ENCODE data around the gene IFNA5. TPM values are rescaled to one million over a fixed set of nuclear protein-coding genes. Genes with fewer than 3 reads are reported as not detected.

The IFNA5 gene
- total RNA-seq, 4 donors from 2014 or later: 0.91 TPM; not detected in 3

DNA sequence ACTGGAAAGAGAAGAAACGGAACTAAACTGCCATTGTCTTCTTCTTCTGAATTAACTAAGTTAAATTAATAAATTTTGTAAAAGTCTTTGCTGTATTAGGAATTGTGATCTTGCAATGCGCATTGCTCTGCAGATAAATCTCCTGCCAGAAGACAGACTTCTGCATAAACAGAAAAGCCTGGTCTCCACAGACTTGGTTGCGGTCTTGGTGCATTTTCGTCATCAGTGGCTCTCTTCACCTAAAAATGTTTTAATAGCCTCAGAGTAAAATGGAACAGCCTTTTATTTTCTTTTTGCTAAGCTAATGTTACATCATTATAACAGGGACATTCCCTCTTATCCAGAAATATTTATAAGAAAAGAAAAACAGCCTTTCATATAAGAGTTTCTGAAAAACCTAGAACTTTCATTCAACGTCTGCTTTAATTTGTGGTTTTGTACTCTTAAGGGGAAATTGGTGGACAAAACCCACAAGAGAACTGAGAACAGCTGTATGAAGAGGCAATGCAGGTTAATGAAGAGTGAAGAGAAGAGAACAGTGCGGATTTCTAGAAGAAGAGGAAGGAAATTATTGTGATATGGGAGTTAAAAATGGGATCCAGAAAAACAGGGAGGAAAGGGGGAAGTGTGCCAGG is 10.1 kb downstream of the IFNA5 start:
- DNase-seq: no peak
- no peaks in the 10 kb centered on the region for H3K9me3 ChIP-seq
- intact Hi-C loops (cut with DNase I; ENCODE audit: low total_unique reads): no loop called here
- H3K27me3 ChIP-seq: no peaks in the 10 kb centered on the region
- H3K27ac ChIP-seq: no peak overlapping the region
- TF ChIP-seq, protein P1, sequence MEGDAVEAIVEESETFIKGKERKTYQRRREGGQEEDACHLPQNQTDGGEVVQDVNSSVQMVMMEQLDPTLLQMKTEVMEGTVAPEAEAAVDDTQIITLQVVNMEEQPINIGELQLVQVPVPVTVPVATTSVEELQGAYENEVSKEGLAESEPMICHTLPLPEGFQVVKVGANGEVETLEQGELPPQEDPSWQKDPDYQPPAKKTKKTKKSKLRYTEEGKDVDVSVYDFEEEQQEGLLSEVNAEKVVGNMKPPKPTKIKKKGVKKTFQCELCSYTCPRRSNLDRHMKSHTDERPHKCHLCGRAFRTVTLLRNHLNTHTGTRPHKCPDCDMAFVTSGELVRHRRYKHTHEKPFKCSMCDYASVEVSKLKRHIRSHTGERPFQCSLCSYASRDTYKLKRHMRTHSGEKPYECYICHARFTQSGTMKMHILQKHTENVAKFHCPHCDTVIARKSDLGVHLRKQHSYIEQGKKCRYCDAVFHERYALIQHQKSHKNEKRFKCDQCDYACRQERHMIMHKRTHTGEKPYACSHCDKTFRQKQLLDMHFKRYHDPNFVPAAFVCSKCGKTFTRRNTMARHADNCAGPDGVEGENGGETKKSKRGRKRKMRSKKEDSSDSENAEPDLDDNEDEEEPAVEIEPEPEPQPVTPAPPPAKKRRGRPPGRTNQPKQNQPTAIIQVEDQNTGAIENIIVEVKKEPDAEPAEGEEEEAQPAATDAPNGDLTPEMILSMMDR (IDR thresholded peaks at IDR 0.05): no peak
- TF ChIP-seq POLR2A (IDR thresholded peaks at IDR 0.05): no peak
- H3K4me3 ChIP-seq: no peak overlapping the region
- H3K4me1 ChIP-seq: no peaks in the 10 kb centered on the region
- no peaks in the 10 kb centered on the region for H3K36me3 ChIP-seq

DNA sequence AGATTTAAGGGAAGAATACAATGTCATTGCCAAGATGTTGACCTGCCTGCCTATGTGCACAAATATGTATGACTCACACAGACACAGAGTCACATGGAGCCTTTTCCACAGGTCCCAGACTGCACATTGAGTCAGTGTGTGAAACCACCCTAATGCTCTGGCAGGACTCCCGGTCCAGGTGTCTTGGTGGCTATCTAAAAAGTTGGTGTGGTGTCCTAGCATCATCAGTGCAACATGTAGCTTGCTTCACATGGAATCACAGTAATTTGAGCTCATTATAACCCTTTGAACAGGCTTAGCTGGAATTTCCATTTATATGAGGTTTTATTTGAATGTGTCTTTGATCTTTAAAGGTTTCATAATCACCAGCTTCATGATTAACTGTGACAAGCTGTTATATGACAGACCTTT is 10.7 kb downstream of the IFNA5 start:
- DNase-seq: no peak
- intact Hi-C loops (cut with DNase I; ENCODE audit: low total_unique reads): no loop called here
- no peak overlapping the region for H3K27ac ChIP-seq
- no peaks in the 10 kb centered on the region for H3K27me3 ChIP-seq
- H3K4me3 ChIP-seq: no peak overlapping the region
- no peaks in the 10 kb centered on the region for H3K36me3 ChIP-seq
- H3K4me1 ChIP-seq: no peaks in the 10 kb centered on the region
- TF ChIP-seq, protein P1 (IDR thresholded peaks at IDR 0.05): no peak
- TF ChIP-seq POLR2A (IDR thresholded peaks at IDR 0.05): no peak
- no peaks in the 10 kb centered on the region for H3K9me3 ChIP-seq

DNA sequence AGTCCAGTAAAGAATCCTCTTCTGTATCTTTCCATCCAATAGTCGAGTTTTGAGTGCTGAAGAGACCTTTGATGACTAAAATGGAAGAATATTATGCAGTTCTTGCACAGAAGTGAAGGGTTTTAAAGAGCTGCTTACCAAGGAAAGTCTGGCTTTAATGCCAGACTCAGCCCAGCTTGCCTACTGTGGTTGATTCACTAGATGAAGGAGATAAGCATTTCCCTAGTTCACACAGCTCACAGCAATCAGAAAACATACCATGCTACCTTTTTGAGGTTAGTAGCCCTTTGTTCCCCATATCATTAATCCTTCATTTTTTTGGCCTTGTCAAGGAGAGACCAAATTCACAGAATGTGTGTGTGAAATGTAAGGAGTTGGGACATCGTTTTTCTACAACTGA is 15.3 kb downstream of the IFNA5 start:
- no peak overlapping the region for H3K4me3 ChIP-seq
- H3K9me3 ChIP-seq: no peaks in the 10 kb centered on the region
- intact Hi-C loops (cut with DNase I; ENCODE audit: low total_unique reads): no loop called here
- no peak for TF ChIP-seq POLR2A (IDR thresholded peaks at IDR 0.05)
- TF ChIP-seq, protein P1 (IDR thresholded peaks at IDR 0.05): no peak
- no peaks in the 10 kb centered on the region for H3K4me1 ChIP-seq
- H3K36me3 ChIP-seq: no peaks in the 10 kb centered on the region
- no peak overlapping the region for H3K27ac ChIP-seq
- no peak for DNase-seq
- no peaks in the 10 kb centered on the region for H3K27me3 ChIP-seq

DNA sequence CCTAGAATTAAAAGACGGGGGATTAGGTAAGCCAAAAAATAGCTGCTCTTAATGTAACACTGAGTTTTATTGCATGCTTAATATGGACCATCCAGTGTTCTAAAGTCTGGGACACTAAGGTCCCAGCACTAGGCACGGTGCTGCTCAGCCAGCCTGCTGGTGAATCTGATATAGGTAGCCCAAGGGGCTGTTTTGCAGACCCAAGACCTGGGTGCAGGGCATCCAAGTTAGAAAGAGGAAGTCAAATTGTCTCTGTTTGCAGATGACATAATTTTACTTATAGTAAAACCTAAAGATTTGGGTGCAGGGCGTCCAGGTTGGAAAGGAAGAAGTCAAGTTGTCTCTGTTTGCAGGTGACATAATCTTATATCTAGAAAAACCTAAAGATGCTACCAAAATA is 17.8 kb downstream of the IFNA5 start:
- Histone ChIP-seq H3K4me3 (no peak overlapping the region), H3K27ac (no peak overlapping the region), H3K9me3 (no peaks in the 10 kb centered on the region), H3K4me1 (no peaks in the 10 kb centered on the region), H3K36me3 (no peaks in the 10 kb centered on the region), H3K27me3 (no peaks in the 10 kb centered on the region)
- intact Hi-C loops (cut with DNase I; ENCODE audit: low total_unique reads): no loop called here
- TF ChIP-seq, protein P1 (IDR thresholded peaks at IDR 0.05): no peak
- no peak for TF ChIP-seq POLR2A (IDR thresholded peaks at IDR 0.05)
- DNase-seq: no peak

DNA sequence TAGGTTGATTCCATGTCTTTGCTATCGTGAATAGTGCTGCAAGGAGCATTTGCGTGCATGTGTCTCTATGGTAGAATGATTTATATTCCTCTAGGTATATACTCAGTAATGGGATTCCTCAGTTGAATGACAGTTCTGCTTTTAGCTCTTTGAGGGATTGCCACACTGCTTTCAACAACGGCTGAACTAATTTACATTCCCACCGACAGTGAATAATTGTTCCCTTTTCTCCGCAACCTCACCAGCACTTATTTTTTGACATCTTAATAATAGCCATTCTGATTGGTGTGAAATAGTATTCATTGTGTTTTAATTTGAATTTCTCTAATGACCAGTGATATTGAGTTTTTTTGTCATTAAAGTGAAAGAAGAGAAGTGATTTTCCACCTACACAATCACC is 18.5 kb downstream of the IFNA5 start:
- Histone ChIP-seq H3K4me1 (no peaks in the 10 kb centered on the region), H3K4me3 (no peak overlapping the region), H3K36me3 (no peaks in the 10 kb centered on the region), H3K27ac (no peak overlapping the region), H3K27me3 (no peaks in the 10 kb centered on the region), H3K9me3 (no peaks in the 10 kb centered on the region)
- DNase-seq: no peak
- intact Hi-C loops (cut with DNase I; ENCODE audit: low total_unique reads): no loop called here
- no peak for TF ChIP-seq POLR2A (IDR thresholded peaks at IDR 0.05)
- TF ChIP-seq, protein P1 (IDR thresholded peaks at IDR 0.05): no peak

All from uterus (tissue), 4 donors.